DMS114 treated with DMSO at 0.1 percent for 48 hours (cell line): Measurements from ENCODE around the gene DNMT3B.
"Not testable (repeated sequence)": the region's sequence is repeated elsewhere in the genome, so short reads cannot be mapped to it uniquely, and the experiment has no call there.

Experiments used
- DNase-seq: peaks from one replicate; lab custom pipeline; 2025; ENCODE audit not compliant: unreplicated experiment; lab: John Stamatoyannopoulos, UW

DNMT3B gene

DNA sequence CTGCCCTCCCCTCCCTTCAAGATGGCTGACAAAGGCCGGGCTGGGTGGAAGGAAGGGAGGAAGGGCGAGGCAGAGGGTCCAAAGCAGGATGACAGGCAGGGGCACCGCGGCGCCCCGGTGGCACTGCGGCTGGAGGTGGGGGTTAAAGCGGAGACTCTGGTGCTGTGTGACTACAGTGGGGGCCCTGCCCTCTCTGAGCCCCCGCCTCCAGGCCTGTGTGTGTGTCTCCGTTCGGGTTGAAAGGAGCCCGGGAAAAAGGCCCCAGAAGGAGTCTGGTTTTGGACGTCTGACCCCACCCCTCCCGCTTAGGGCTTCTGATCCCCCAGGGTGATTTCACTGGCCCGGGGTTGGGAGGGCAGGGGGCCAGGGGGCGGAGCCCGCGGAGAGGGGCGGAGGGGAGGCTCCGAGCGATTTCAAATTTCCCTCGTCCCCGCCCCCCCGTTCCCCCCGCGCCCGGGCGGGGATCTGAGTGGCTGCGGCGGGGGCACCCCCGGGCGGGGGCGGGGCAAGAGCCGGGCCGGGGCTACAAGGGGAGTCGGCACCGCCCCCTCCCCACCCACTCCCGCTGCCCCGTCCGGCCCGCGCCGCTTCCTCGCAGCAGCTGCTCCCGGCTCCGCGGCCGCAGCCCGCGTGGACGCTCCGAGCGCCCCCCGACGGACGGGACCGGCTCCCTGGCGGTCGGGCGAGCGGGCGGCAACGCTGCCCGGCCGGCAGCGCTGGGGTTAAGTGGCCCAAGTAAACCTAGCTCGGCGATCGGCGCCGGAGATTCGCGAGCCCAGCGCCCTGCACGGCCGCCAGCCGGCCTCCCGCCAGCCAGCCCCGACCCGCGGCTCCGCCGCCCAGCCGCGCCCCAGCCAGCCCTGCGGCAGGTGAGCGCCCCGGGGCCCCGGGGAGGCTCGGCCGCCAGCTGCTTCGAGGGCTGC is at the start of gene DNMT3B:
TSS of gene DNMT3B (plus strand) at position 555 of the 923 bp plus-strand sequence. CDS start 17,939 bp downstream, outside the sequence.
- peak; percentile 36 for DNase-seq

GRCh38 chr20:32718749-32719348 is 43.3 kb upstream of the DNMT3B start:
- no peak for DNase-seq

DNA sequence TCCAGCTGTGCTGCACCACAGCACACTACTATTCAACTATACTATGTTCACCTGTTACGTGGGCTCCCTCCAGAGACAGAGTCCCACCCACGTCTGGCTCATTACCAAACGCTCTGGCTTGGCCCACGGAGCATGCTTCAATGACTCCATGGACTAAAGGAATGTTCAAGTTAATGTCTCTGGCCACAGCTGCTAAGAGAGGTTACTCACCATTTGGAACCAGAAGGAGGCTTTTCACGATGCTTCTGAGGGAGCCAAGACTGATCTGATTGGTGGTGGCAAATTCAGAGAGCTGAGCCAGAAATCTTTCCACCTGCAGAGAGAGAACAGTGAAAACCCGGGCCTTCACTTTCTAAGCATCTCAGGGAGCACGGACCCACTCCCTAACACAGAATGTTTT is 34.5 kb upstream of the DNMT3B start:
- no peak for DNase-seq

GRCh38 chr20:32728435-32728834 is 33.8 kb upstream of the DNMT3B start:
- not testable (repeated sequence) for DNase-seq

DNA sequence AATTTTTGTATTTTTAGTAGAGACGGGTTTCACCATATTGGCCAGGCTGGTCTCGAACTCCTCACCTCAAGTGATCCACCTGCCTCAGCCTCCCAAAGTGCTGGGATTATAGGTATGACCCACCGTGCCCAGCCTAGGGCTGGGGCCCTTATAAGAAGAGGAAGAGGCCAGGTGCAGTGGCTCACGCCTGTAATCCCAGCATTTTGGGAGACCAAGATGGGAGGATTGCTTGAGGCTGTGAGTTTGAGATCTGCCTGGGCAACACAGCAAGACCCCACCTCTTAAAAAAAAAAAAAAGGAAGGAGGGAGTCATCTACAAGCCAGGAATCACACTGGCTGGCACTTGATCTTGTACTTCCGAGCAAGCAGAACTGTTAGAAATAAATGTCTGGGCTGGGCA is 32.9 kb upstream of the DNMT3B start:
- not testable (repeated sequence) for DNase-seq

DNA sequence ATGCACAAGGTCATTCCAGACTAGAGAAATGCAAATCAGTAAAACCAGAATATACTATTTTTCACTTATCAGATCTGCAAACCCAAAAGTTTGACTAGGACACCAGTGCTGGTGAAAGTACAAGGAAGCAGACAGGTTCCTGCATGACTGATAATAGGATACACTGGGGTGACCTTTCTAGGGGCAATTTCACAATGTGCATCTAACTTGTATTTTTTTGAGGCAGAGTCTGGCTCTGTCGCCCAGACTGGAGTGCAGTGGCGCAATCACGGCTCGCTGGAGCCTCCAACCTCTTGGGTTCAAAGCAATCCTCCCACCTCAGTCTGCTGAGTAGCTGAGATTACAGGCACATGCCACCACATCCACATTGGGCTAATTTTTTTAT is 30.3 kb upstream of the DNMT3B start:
- DNase-seq, result no peak

GRCh38 chr20:32737371-32738223 is 24.6 kb upstream of the DNMT3B start:
- DNase-seq, result no peak

- DNase-seq, result no peak
Observed at GRCh38 chr20:32741151-32741550, 21.0 kb upstream of the DNMT3B start.

DNA sequence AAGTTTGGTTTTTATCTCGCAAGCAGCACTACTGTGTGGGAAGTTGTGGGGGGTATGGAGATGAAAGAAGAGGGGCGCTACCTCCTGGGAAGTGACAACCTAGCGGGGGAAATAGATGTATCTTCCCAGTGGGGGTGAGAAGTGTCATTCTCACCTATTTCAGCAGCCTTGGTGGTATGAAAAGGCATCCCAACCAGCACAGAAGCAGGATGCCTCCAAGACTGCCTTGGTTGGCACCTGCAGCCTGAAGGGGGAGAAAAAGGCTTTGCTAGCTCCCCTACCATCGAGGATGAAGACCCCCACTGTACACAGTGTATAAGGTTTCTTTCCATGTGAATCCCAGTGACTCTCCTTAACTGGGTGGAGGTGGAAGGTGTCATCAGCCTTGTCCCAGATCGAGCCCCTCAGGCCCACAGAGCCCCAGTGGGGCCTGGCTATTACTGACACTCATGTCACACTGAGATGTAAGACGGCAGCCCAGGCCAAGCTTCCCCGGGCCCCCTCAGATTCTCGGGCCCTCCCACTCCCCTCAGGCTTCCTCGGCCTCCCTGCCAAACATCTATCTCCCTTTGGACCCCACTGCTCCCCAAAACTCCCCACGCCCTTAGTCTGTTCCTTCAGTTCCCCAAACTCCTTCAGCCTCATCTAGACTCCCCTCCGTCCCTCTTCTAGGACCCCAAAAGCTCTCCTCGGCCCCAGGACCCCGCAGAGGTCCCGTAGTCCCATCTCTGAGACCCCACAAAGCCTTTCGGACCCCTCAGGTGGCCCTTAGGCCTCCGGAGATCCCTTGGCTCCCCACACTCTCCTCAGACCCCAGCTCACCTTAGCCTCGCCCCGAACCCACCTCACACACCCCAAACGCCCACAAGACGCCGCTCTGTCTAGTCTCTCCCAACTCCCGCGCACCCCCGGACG is 19.6 kb upstream of the DNMT3B start:
- no peak for DNase-seq

- peak; percentile 27 for DNase-seq
Observed at GRCh38 chr20:32743237-32744112, 18.7 kb upstream of the DNMT3B start, which contains the start of gene COMMD7. Gene COMMD7 (minus strand): TSS chr20:32743467. CDS start chr20:32743391, 76 bp downstream.

DNA sequence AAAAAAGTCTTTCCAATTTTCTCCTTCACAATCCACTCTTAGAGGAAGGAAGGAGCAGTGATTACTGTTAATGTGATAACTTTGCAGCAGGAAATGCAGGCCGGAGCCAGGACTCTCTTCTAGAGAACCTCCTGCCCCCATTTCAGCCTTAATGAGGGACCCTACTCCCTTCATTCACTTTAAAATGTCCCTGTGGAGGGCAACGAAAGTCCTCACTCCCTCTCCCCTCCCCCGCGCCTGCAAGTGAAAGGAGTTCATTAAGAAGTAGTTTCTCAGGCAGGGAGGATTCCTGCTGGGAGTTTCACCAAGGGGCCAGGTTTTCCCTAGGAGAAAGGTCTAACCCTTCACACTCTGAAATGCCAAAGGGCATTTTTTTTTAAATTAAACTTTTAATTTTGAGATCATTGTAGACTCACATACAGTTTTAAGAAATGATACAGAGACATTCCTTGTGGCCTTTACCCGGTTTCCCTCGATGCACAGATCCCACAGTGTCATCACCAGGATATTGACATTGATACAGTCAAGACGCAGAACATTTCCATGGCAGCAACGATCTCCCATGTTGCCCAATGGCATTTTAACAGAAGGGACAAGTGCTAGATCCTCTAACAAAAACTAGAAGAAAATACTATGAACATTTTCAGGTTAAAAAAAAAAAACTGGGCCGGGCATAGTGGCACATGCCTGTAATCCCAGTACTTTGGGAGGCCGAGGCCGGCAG is 12.1 kb upstream of the DNMT3B start:
- no peak for DNase-seq

GRCh38 chr20:32751293-32751692 is 10.9 kb upstream of the DNMT3B start:
- no peak for DNase-seq

DNA sequence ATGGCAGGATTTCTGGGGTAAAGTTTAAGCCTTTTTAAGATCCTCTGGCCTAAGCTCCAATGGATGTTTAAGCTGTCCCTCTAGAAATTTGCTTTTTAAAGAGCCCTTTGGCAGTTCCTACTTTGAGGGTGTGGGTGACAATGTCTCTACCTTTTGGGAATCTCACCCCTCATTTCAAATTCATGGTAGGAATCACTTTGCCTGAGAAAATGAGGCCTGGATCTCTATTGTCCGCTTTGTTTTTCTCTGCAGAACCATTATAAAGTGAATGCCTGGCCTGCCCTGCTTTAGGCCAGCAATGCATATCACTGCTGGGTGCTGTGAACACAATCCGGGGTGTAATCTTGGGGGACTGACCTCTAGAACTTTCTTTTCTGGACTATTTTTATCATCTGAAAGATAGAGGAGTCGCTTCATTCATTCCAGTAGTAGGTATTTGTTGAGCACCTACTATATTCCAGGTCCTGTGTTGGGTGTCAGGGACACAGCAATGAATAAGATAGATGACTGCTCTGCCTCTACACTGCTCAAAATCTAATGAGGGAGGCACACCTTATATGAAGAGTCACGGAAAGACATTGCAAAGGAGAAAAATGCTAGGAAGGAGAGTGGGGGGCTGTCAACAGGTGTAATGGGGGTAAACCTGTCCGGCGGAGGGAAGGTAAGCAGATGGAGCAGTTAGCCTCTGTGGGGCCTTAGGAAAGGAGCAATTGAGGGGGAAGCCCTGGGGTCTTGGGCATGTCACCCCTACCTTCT is 10.3 kb upstream of the DNMT3B start:
- DNase-seq, result no peak

- no peak for DNase-seq
Observed at GRCh38 chr20:32752458-32753250, 9.5 kb upstream of the DNMT3B start.

DNA sequence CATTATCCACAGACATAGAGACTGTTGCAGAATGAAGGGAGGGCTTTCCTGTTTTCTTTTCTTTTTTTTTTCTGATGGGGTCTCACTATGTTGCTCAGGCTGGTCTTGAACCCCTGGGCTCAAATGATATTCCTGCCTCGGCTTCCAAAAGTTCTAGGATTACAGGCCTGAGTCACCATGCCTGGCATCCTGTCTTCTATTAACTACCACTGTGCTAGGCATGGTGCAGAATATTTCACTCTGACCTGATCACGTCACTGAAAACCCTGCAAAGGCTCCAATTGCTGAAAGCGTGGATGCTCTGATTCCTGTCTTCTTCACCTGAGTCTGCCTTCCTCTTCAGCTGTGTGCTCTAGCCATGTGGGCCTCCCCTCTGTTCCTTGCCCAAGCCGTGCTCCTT is 8.5 kb upstream of the DNMT3B start:
- DNase-seq, result no peak

DNA sequence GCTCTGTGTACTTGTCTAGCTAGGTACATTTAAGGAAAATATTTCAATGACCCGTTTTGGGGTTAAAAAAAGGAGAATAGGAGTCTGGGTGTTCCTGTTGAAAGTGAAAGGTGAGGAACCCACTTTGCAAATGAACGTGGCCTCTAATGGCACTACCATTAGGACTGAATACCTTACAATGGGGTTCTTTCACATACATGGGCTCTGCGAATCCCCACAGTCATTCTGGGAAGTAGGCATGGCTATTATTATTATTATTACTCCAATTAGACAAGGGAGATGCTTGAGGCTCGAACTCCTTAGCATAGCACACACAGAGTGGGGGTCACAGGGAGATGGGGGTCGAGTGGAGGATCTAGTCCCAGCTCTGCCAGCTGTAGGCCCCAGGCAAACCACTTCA is 6.0 kb upstream of the DNMT3B start:
- no peak for DNase-seq

- no peak for DNase-seq
Observed at GRCh38 chr20:32761417-32761830, 761 bp upstream of the DNMT3B start.
